Inflammatory macrophage (primary cell): ENCODE results near the gene ADAMTS7.
A peak's percentile ranks its signal among the peaks of the same experiment; 100 is the strongest.
"Not testable (repeated sequence)": the region's sequence is repeated elsewhere in the genome, so short reads cannot be mapped to it uniquely, and the experiment has no call there.

Experiments
- DNase-seq, 2 donors: peaks; one replicate each; pipeline ENCODE4 v3.0.0-alpha.2; 2020 to 2022

ADAMTS7 gene

DNA sequence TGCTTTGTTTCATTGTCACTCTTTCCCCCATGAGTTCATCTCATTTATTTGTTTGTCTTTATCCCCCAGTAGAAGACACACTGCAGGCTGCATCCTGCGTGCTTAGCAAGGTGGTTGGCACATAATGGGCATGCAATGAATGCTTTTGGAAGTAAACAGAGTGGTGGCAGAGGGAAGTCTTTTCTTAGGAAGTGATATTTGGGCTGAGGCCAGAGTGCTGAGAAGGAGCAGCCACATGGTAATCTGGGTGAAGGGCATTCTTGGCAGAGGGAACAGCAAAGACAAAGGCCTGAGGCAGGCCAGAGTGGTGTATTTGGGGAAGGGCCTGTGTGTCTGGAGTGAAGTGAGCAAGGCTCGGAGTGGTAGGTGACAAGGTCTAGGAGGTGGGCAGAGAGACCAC, 17.7 kb upstream of the ADAMTS7 start:
- DNase-seq = no peak

DNA sequence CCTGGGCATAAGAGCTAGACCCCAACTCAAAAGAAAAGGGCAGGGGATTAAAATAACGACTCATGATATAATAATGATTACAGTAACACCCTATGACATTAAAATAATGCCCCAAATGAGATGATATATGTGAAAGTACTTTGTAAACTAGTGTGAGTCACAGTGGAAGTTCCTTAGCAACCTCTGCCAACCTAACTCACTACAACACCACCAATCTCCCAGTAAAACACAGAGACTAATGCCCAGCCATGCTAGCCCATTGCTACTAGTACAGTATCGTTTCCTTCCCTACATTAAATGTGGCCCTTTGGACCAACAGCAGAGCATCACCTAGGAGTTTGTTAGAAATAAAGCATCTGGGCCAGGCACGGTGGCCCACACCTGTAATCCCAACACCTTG, 11.2 kb upstream of the ADAMTS7 start:
- no peak for DNase-seq

DNA sequence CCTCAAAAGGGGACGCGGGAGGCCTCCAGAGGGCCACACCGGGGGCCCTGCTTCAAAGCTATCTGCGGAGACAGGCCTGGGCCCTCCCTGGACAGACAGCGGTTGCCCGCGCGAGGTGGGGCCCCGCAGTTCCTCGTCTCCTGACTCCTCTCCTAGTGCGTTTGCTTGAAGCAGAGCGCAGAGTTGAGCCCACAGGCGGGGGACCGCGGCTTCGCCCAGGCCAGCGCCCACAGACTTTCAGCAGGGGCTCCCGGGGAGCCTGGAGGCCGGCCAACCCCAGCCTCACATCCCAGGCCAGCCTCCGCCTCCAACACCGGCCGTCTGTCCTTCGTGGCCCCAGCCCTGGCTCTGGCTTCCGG, 540 bp upstream of the ADAMTS7 start:
- DNase-seq = no peak

- no peak for DNase-seq
These were observed 721 bp downstream of the ADAMTS7 start for GRCh38 chr15:78810362-78811123.

GRCh38 chr15:78810003-78810361, 1.3 kb downstream of the ADAMTS7 start:
- DNase-seq = no peak

DNA sequence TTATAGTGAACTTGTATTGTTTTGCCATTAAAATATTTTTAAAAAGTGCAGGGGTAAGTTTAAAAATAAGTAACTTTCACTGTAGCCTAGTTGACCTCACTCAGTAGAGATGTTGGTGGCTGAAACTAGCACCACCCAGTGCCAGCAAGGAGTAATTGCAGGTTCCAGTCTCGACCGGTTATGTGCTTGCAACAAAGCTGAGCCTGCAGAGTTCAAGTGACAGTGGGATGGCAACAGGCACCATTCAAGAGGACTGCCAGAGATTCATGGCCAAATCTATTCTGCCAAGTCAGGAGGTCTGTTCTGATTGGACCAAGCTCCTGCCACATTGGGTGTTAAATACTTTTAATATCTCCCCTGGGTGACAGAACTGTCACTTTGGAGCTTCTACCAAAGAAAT, 2.7 kb downstream of the ADAMTS7 start:
- peak; percentile 54 to 62 for DNase-seq

- DNase-seq = no peak
These were observed 3.9 kb downstream of the ADAMTS7 start for GRCh38 chr15:78807359-78807758.

DNA sequence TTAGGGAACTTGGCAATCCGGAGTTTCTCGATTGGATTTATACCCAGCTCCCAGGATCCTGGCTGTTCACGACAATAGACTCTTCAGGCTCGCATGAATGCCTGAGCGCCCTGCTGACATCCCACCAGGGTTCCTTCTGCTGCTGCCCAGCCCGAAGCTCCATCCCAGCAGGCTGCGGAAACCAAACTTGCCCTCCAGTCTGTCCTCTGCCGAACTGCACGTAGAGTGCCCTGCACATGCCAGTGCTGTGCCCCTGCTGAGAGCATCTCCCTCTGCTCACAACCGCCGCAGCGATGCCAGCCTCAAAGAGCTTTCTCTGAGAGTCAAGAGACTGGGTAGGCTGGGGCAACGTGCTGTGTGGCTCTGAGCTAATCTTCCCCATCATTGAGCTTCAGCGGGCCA, 6.9 kb downstream of the ADAMTS7 start:
- DNase-seq = no peak

DNA sequence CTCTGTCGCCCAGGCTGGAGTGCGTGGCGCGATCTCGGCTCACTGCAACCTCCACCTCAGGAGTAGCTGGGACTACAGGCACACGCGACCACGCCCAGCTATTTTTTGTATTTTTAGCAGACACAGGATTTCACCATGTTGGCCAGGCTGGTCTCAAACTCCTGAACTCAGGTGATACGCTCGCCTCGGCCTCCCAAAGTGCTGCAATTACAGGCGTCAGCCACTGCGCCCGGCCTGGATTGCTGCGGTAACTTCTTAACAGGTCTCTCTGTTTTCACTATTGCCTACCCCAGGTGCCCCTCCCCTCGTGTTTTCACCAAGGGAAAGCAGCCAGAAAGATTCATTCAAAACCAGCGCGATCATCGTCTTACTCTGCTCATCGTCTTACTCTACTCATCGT, 10.5 kb downstream of the ADAMTS7 start:
- no peak for DNase-seq

DNA sequence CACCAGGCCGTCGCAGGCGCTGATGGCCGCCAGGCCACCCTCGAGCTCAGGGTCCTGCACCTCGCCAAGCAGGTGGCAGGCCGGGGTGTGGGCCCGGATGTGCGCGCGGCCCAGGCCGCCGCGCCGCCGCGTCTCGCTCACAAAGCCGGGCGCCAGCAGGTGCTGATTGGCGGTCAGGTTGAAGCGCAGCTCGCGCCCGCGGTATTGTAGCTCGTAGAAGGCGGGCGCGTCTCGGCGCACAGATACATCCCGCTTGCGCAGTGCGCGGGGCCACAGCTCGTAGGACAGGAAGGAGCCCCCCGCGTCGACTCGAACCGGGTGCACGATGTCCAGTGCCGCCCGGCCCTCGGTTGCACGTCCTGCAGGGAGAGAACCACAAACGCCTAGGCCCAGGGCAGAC, 11.1 kb downstream of the ADAMTS7 start:
- DNase-seq = no peak

DNA sequence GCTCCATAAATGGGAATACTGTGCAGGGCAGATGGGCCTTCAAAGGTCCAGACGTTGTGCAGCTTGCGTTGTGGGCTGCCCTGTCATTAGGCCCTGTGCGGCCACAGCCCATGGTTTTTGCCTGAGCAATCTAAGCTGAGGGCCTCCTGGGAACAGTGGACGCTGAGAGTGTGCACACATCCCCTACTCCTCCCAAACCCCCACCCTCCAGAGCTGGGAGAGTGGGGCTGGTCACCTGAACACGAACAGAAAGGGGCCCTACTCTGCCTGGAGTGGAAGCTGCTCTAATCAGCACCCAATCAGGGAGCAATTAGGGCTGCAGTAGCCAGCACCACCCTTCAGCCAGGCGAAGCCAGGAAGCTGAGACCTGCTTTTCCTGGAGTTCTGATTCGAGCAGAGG, 12.2 kb downstream of the ADAMTS7 start:
- not testable (repeated sequence) for DNase-seq

DNA sequence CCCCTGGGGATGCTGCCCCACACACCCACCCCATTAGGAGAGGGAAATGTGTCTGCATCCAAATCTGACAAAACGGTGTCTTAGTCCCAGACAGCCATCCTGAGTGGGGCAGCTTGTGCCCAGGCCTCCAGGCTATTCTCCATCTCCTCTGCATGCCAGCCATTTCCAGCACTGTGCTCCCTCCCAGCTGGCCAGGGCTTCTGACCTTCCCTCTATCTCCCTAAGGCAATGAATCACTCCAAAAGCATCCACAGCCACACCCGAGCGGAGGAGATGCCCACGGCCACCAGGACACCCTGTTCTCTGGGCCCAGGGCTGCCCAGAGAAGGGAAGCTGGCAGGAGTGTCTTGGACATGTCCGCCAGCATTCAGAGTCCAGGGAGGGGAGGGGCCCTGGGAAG, 12.9 kb downstream of the ADAMTS7 start:
- not testable (repeated sequence) for DNase-seq

DNA sequence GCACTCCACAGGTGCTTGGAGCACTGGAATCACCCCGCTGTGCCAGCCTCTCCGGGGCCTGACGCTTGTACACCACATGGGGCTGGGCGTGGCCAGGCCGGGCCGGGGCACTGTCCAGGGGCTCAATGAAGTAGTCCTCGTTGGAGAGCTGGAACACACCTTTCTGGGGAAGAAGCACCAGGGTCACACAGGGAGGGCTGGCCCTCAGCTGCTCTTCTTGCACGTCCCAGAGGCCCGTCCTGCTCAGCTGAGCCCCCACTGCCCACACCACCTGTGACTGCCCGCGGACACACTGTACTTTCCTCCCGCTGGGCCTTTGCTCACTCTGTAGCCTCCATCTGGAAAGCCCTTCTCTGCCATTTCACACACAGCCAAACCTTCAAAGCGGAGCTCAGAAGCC, 13.3 kb downstream of the ADAMTS7 start:
- DNase-seq = no peak

GRCh38 chr15:78796510-78796909, 14.8 kb downstream of the ADAMTS7 start:
- no peak for DNase-seq

DNA sequence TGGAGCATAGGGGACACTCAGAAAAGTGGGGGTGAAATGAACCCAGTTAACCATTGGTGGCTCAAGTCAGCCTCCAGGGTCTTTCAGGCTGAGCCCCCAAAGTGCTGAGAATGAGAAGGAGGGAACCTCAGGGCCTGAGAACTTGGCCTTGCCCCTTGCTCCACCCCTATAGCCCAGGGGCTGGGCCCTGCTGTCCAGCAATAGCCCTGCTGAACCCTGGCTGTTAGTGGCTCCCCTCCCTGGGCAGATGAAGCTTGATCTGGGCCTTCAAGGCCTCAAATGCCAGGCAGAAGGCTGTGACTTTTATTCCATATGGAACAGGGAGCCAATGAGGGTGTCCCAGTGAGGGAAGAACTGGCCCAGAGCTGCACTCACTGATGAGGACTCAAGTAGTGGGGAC, 16.2 kb downstream of the ADAMTS7 start:
- no peak for DNase-seq

GRCh38 chr15:78794446-78794845, 16.8 kb downstream of the ADAMTS7 start:
- DNase-seq = not testable (repeated sequence)

- DNase-seq = no peak
These were observed 19.9 kb downstream of the ADAMTS7 start for GRCh38 chr15:78791357-78791756.

DNA sequence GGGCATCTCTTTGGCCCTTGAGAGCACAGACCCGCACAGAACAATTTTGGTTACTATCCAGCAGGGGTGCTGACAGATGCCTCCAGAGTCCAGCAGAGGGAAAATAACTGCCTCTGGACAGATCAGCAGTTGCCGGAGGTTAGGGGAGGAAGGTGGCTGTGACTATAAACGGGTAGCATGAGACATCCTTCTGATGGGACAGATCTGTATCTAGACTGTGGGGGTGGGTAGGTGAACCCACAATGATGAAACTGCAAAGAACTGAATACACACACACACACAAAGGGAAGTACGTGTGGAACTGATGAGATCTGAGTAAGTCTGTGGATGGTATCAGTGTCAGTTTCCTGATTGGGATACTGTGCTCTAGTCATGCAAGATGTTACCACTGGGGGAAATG, 21.2 kb downstream of the ADAMTS7 start:
- DNase-seq = no peak

DNA sequence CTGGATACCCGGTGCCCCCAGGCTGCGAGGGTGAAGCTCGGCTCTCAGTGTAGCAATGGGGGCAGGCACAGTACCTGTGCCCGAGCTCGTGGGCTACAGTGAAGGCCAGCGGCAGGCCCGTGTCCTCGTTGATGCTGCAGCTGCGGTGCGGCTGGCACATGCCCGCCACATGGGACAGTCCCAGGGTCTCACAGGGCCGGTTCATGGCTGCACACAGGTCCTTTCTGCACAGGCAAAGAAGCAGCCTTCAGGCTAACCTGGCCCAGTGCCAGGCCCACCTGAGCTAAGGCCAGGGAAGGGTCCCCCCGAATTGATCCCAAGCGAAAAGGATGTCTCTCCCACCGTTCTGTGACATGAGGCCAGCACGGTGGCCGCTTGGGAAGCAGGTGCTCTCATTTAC, 21.6 kb downstream of the ADAMTS7 start:
- no peak for DNase-seq

DNA sequence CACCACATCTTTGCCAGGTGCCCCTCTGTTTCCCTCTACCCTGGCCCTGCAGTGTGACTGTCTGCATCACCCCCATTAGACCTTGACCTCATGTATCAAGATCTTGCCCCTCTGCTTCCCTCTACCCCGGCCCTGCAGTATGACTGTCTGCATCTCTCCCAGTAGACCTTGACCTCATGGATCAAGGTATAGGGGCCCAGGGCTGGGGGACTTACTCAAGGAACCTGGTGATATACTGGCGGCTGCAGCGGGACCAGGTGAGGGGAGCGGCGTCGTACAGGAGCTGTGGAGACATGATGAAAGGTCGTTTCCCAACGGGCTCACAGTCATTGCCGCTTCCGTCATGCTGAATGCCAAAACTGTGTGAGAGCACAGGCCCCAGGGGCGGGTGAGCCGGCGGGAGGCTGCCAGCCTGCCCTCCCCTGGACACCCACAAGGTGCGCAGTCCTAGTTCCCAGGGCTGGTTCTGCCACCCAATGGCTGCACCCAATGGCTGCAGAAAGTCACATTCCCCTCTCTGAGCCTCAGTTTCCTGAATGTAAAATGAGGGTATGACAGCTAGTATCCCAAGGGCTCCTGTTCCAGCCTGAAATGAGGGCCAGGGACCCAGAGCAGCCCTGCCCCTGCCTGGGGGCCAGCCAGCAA, 23.1 kb downstream of the ADAMTS7 start:
- DNase-seq = no peak

- DNase-seq = not testable (repeated sequence)
These were observed 28.9 kb downstream of the ADAMTS7 start for GRCh38 chr15:78782402-78782801.

DNA sequence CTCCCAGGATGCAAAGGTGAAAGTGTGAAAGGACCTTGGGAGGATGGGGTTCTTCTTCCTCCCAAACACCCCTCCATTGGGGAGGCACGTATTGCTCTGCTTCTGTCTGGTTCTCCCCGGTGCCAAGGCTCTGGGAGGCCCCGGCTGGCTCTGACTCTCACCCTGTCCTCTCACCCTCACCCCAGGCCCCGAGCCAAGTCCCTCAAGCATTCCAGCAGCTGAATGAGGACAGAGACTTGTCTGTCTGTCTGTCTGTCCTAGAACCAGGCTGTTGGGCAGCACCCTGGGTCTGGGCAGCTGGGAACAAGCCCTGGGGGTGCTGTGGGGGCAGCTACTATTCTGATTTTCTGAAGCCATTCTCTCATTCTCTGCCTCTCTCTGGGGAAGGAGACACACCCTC, 29.9 kb downstream of the ADAMTS7 start:
- not testable (repeated sequence) for DNase-seq

DNA sequence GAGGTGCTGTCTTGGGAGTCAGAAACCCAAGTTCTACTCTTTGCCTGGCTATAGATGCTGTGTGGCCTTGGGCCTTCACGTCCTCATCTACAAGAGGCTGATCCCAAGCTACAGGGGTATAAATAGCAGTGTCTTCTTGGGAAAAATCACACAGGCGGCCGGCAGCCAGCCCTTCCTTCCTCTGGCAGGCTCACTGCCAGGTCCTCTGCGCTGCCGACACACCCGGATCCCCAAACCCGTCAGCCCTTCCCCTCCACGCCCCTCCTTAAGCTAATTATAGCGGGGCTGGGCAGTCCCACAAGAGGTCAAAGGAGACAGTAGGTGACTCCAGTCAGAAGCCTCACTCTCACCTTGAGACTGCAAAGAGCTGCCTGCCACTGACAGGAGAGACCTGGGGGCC, 31.3 kb downstream of the ADAMTS7 start:
- DNase-seq = not testable (repeated sequence)

DNA sequence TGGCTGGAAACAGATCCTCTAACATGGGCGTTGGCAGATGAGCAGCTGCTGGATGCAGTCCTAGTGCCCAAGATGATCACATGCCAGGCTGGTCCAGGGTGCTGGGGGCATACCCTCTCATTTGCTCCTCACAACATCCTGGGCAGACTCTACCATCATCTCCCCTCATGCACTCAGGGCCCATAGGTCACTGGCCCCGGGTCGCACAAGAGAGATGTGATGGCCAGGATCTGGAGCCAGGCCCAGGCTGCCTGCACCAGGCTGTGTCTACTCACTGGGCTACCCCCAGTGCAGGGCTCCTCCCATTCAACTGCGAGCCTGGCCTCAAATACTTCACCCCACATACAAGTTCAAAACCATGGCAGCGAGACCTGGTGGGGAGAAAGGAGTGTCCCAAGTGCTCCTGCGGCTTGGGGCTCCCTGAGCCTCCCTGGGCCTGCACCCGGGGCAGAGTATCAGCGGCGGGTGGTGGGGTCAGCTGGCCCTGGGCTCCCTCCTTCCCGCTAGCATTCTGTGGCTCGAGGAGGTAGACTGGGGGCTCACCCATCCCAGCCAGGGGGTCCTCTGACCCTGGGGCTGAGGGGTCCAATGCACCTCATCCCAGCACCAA, 32.0 kb downstream of the ADAMTS7 start:
- not testable (repeated sequence) for DNase-seq
